Glomerular visceral epithelial cell (primary cell): Measurements from ENCODE around the gene SLK.
A peak's percentile ranks its signal among the peaks of the same experiment; 100 is the strongest.

Experiments
- DNase-seq: peaks from one replicate; pipeline ENCODE4 v3.0.0-alpha.2; 2016; ENCODE audit errors: extremely low spot score

SLK gene

DNA sequence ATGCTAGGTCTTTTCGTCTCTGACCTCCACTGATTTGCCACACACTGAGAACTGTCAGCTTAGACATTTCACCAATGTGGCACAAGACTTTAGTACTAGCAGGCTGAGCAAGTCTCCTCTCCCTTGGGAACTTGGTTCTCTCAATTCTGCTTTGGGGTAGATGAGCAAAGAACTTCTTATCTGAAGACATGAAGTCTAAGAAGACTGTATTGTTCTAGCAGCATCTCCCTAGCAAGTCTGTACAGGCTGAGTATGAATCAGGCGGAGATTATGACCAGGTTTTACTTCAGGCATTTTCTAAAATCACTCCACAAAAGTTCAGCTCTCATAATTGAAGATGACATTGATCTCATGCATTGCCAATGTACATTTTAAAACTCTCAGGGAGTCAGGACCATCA lies 25.1 kb upstream of the SLK start:
- no peak for DNase-seq

DNA sequence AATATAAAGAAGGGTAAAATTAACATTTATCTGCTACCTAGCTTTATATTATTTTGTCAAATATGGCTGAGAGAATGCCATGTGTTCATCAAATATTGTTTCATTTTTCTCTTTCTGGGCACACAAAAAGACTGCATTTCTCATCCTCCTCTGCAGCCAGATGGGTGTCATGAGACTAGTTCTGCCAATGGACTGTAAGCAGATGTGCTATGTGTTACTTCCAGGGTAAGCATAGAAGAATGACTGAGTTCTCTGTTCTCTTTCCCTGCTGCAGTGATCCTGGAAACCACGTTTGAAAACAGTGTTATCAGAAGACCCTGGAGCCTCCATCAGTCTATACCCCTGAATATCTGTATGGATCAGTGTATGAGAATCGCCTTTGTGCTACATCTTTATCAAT lies 24.1 kb upstream of the SLK start:
- DNase-seq = no peak

DNA sequence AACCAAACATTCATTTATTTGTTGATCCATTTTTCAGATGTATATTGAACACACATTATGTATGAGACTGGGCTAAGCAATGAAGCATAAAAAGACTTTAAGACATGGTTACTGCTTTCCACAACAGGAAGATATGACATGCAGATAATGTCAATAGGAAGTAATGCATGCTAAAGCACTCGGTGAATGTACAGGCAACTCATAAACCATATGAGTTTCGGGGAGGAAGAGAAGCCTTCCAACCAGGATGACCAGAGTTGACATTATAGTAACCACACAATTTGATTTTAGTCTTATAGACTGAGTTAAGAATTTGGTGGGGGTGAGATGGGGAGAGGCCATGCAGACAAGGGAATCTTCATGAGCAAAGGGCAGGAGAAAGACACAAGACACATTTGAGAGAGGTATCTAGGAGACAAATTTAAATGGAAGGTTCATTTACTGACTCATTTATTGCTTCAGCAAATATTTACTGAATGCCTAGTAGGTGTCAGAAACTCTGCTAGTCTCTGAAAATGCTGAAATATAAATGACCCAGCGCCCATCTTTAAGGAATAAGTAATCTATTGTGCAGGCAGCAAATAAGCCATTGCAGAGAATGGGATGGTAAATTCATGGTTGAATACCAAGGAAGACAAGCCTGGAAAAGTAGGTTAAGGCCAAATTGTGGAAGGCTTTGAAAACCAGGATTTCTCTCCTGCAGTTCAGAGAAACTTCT lies 19.0 kb upstream of the SLK start:
- DNase-seq = no peak

DNA sequence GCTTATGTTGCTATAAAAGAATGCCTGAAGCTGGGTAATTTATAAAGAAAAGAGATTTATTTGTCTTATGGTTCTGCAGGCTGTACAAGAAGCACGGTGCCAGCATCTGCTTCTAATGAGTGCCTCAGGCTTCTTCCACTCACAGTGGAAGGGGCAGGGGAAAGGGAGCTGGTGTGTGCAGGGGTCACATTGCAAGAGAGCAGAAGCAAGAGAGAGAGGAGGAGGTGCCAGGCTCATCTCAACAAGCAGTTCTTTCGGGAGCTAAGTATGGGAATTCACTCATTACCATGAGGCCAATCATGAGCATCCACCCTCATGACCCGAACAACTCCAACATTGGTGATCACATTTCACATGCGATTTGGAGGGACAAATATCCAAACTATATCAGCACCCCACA lies 17.2 kb upstream of the SLK start:
- DNase-seq = no peak

- no peak for DNase-seq
Measured at GRCh38 chr10:103951183-103951582, 15.8 kb upstream of the SLK start.

- no peak for DNase-seq
Measured at GRCh38 chr10:103951942-103952341, 15.0 kb upstream of the SLK start.

DNA sequence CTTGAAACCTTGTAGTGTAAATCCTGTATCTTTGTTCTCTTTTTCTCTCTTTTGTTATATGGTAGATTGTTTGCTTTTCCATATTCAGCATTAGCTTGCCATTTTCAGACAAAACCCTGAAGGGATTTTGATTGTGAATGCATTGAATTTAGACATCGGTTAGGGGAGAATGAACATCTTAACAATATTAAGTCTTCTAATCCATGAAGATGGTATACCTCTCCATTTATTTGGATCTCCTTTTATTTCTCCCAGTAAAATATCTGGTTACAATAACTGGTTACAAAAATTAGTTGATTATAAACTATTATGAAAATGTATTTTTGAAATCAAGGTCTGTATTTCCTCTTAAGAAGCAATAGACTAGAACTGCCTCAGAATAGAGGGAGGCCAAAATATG lies 12.4 kb upstream of the SLK start:
- no peak for DNase-seq

DNA sequence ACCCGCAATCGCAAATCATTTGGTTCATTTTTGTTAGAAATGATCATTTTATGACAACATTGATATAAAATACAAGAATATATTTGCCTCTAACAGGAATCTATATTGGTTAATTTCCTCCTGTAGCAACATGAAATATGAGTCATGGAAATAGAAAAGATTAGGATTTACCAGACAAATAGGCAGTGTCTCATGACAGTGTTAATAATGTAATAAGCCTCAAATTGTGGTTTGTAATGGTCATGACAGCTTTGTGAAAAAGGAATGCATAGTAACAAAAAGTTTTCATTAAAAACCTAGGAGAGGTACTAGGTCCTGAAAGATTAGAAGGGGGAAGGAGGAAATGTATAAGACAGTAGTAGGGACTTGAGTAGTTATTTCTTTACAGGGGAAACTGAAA lies 7.9 kb upstream of the SLK start:
- no peak for DNase-seq

DNA sequence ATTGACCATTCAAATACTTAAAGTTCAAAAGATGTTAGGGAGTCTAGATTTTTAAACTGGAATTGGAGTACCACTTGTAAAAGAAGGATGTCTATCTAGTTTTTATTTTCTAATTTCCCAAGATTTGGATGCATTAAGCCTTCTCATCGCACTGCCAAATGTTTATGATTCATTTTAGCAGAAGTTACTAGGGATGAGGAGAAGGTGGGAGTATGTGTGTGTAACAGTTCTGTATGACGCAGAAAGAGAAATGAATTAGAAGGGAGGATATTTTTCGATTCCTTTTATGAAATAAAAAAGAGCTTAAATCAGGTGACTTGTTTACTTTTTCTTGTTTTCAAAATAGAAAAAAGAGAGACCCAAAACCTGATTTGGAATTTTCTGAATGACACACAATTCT lies 6.8 kb upstream of the SLK start:
- no peak for DNase-seq

- peak; percentile 44 for DNase-seq
Measured at GRCh38 chr10:103967448-103968071, 620 bp downstream of the SLK start.

GRCh38 chr10:103968441-103969391 lies 1.8 kb downstream of the SLK start:
- no peak for DNase-seq

- DNase-seq = peak; percentile 6
Measured at GRCh38 chr10:103969436-103969835, 2.5 kb downstream of the SLK start.

DNA sequence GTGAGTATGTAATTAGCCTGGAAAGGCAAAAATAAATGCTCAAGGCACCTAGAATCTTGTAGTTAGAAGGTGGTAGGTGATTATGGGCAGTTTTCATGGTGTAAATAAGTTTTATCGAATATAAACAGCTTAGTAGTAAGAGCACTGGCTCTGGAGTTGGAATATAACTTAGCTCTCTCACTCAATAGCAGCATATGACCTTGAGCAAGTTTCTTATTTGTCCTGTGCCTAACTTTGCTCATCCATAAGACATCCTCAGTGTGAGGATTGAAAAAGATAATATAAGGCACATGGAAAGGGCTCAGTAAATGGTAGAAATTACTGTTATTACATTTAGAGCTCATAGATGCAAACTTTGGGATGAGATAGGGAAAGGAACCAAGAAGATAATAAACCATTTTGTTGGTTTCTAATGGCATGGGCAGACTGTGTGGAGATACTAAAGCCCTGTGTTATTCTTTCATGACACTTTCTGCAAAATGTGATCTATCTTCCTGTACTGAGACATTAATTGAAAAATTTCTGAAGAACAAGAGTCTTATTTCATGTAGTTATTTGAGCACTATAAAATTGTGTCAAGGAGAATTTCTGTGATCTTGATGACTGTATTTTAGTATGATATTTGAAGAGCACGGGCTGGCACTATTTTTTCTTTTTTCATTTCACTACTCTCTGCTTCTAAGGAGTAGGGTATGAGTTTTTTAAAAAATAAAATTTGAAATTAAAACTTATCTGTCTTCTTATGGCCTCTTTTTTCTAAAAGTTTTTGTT lies 3.1 kb downstream of the SLK start:
- DNase-seq = no peak

GRCh38 chr10:103975169-103975568 lies 8.2 kb downstream of the SLK start:
- no peak for DNase-seq

- no peak for DNase-seq
Measured at GRCh38 chr10:103977204-103977603, 10.3 kb downstream of the SLK start.

- DNase-seq = no peak
Measured at GRCh38 chr10:103979530-103979929, 12.6 kb downstream of the SLK start.

DNA sequence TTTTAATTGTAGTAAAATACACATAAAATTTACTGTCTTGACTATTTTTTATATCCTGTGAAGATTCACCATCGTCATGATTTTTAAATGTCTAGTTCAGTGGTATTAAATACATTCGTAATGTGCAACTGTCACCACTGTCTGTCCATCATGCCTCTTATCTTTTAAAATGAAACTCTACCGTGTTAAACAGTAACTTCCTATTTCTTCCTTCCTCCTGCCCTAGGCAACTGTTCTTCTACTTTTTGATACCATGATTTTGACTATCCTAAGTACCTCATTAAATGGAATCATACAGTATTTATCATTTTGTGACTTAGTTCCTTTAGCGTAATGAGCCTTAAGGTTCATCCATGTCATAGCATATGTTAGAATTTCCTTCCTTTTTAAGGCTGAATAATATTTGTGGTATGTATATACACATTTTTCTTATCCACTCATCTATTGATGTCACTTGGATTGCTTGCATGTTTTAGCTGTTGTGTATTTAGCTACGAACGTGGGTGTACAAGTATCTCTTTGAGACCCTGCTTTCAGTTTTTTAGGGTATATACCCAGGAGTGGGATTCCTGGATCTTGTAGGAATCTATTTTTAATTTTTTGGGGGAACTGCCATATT lies 13.5 kb downstream of the SLK start:
- no peak for DNase-seq

DNA sequence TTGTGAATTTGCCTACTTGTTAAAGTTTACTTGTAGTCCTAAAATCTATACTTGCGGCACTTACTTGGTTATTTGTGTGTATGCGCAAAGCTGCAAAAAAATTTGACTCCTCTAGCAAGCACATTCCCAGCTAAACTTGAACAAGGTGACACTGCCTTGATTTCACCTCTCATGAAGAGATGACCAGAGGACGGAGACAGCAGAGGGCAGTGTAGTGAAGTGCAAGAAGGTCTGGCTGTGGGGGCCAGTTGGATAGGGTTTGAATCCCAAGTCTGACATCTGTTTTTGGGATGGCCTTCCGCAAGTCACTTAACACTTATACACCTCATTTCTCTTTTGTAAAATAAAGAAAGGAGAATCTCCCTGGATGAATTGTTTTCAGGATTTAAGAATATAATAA lies 15.7 kb downstream of the SLK start:
- no peak for DNase-seq

DNA sequence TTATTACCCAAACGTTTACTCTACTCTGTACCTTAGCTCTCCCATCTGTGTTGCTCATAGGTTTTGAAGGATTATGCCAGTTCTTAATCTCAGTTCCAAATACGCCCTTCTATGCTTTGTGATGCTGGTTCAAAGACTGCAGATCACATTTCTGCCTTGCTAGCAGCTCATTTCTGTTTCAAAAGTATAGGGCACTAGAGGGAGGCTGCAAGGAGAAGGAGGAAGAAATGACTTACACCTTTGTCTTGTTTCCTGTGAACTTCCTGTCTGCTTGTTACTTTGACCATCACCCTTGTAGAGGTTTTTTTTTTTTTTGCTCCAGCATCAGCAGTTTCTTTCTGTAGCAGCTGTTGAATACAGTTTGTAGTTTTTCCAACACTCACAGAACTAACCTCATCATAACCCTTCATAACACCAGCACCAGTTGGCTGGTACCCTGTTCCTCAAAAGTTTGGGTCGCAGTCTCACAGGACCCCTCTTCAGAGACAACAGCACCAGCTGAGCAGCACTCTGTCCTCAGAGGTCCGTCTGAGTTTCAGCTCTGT lies 16.5 kb downstream of the SLK start:
- peak; percentile 3 for DNase-seq

GRCh38 chr10:103985726-103986125 lies 18.8 kb downstream of the SLK start:
- DNase-seq = no peak

DNA sequence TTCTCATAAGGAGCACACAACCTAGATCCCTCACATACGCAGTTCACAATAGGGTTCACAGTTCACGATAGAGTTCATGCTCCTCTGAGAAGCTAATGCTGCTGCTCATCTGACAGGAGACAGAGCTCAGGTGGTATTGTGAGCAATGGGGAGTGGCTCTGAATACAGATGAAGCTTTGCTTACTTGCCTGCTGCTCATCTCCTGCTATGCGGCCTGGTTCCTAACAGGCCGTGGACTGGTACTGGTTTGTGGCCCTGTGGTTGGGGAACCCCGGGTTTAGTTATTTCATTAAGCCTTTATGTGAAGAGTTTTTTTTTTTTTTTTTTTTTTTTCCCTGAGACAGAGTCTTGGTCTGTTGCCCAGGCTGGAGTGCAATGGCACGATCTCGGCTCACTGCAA lies 19.4 kb downstream of the SLK start:
- DNase-seq = no peak
